Breast epithelium (tissue), 4 donors: ENCODE results near the gene PTPN14. TPM values are rescaled to one million over a fixed set of nuclear protein-coding genes. Genes with fewer than 3 reads are reported as not detected.
A peak's percentile ranks its signal among the peaks of the same experiment; 100 is the strongest.

Experiments used
- DNase-seq, 2 donors: peaks; one replicate each; pipeline ENCODE4 v3.0.0-alpha.2; 2019; ENCODE audit warnings: low spot score in 2 of 2
- H3K27ac ChIP-seq, 2 donors: fragments of 200-600 bp; sonication (generic) in 1 of 2; one replicate each; pipeline ENCODE4 v1.5.1; 2016 to 2019; ENCODE audit warnings: mild to moderate bottlenecking in 1 of 2
- H3K27me3 ChIP-seq, 2 donors: fragments of 200-600 bp; sonication (generic) in 1 of 2; one replicate each; pipeline versions ENCODE4 v1.5.1 to v1.6.0; 2017 to 2019; ENCODE audit warnings: control low read depth in 1 of 2, mild to moderate bottlenecking in 1 of 2
- H3K36me3 ChIP-seq: fragments of 200-600 bp; one replicate; pipeline ENCODE4 v1.5.1; 2019
- H3K4me1 ChIP-seq, 2 donors: fragments of 200-600 bp; sonication (generic); one replicate each; pipeline ENCODE4 v1.5.1; 2016 to 2019; ENCODE audit warnings: control low read depth in 1 of 2
- H3K4me3 ChIP-seq, 3 donors: fragments of 200-600 bp; sonication (generic); 1 replicate in 2 of 3; 2 replicates in 1 of 3; pipeline ENCODE4 v1.5.1; 2016 to 2019; ENCODE audit warnings: mild to moderate bottlenecking in 3 of 3, moderate library complexity in 2 of 3
- H3K9me3 ChIP-seq, 2 donors: fragments of 200-600 bp; sonication (generic) in 1 of 2; one replicate each; pipeline ENCODE4 v1.5.1; 2016 to 2019; ENCODE audit warnings: control low read depth in 1 of 2
- CTCF ChIP-seq, 3 donors: fragments of 450-650 bp; IDR thresholded peaks; one replicate each; pipeline ENCODE4 v1.5.1; 2016 to 2017; ENCODE audit warnings: antibody characterized with exemption in 3 of 3, mild to moderate bottlenecking in 3 of 3, moderate library complexity in 3 of 3
- POLR2A ChIP-seq: fragments of 450-650 bp; IDR thresholded peaks from one replicate; pipeline ENCODE4 v1.6.1; 2016; ENCODE audit warnings: antibody characterized with exemption, mild to moderate bottlenecking, moderate library complexity
- POLR2AphosphoS5 ChIP-seq, 3 donors: sonication (generic); formaldehyde crosslinking; IDR thresholded peaks; one replicate each; pipeline ENCODE4 v1.6.1; 2017; ENCODE audit warnings: antibody characterized with exemption in 3 of 3
- intact Hi-C: fragments of 100-400 bp; cut with DNase I; formaldehyde crosslinking; loops from one replicate; pipeline ENCODE4 v1.15.1; 2023; ENCODE audit warnings: low total_unique reads
- total RNA-seq, 3 donors: library from RNA; depleted of rRNA; stranded (reverse); fragments of >200 nt; gene quantifications; one replicate each; pipeline ENCODE4 v1.1.0, GENCODE V29; 2016

Gene PTPN14
- total RNA-seq, 3 donors from 2014 or later: 30.4 to 57.4 (median 49.5) TPM

GRCh38 chr1:214448536-214448935 lies 102.9 kb downstream of the PTPN14 start:
- Histone ChIP-seq H3K4me3 (no peak overlapping the region), H3K27ac (no peak overlapping the region), H3K4me1 (no peaks in the 10 kb centered on the region), H3K27me3 (no peaks in the 10 kb centered on the region), H3K9me3 (no peaks in the 10 kb centered on the region), H3K36me3 (no peaks in the 10 kb centered on the region)
- intact Hi-C loops: no loop called here
- no peak for DNase-seq
- TF ChIP-seq CTCF (IDR thresholded peaks at IDR 0.05) (no peak), POLR2AphosphoS5 (IDR thresholded peaks at IDR 0.05) (no peak), POLR2A (no peak)

GRCh38 chr1:214447557-214447871 lies 103.9 kb downstream of the PTPN14 start:
- H3K27ac ChIP-seq: peak overlapping the region in 1 of 2 donors; percentile 71
- H3K9me3 ChIP-seq: no peaks in the 10 kb centered on the region
- TF ChIP-seq POLR2AphosphoS5 (IDR thresholded peaks at IDR 0.05) (no peak), POLR2A (no peak), CTCF (IDR thresholded peaks at IDR 0.05) (no peak)
- no peak for DNase-seq
- no peaks in the 10 kb centered on the region for H3K36me3 ChIP-seq
- no peak overlapping the region for H3K4me3 ChIP-seq
- H3K27me3 ChIP-seq: no peaks in the 10 kb centered on the region
- H3K4me1 ChIP-seq: no peaks in the 10 kb centered on the region
- intact Hi-C loops: no loop called here

GRCh38 chr1:214446772-214447556 lies 104.4 kb downstream of the PTPN14 start:
- Histone ChIP-seq H3K27ac (peak overlapping the region; percentile 68 to 71), H3K9me3 (no peaks in the 10 kb centered on the region), H3K27me3 (no peaks in the 10 kb centered on the region), H3K36me3 (no peaks in the 10 kb centered on the region), H3K4me1 (no peaks in the 10 kb centered on the region), H3K4me3 (no peak overlapping the region)
- intact Hi-C loops: no loop called here
- TF ChIP-seq POLR2AphosphoS5 (IDR thresholded peaks at IDR 0.05): no peak
- TF ChIP-seq POLR2A: no peak
- TF ChIP-seq CTCF (IDR thresholded peaks at IDR 0.05): no peak
- peak in 1 of 2 donors; percentile 69 for DNase-seq

- peak overlapping the region; percentile 57 to 71 for H3K27ac ChIP-seq
- H3K27me3 ChIP-seq: no peaks in the 10 kb centered on the region
- H3K4me3 ChIP-seq: no peak overlapping the region
- DNase-seq: no peak
- intact Hi-C loops: no loop called here
- H3K36me3 ChIP-seq: no peaks in the 10 kb centered on the region
- TF ChIP-seq POLR2A (no peak), CTCF (IDR thresholded peaks at IDR 0.05) (no peak), POLR2AphosphoS5 (IDR thresholded peaks at IDR 0.05) (no peak)
- no peaks in the 10 kb centered on the region for H3K4me1 ChIP-seq
- H3K9me3 ChIP-seq: no peaks in the 10 kb centered on the region
Observed at GRCh38 chr1:214445831-214446614, 105.4 kb downstream of the PTPN14 start.

- no peak for TF ChIP-seq POLR2AphosphoS5 (IDR thresholded peaks at IDR 0.05)
- no peaks in the 10 kb centered on the region for H3K27me3 ChIP-seq
- H3K36me3 ChIP-seq: no peaks in the 10 kb centered on the region
- intact Hi-C loops: no loop called here
- H3K9me3 ChIP-seq: no peaks in the 10 kb centered on the region
- H3K4me3 ChIP-seq: no peak overlapping the region
- no peak for DNase-seq
- no peaks in the 10 kb centered on the region for H3K4me1 ChIP-seq
- peak overlapping the region; percentile 41 to 79 for H3K27ac ChIP-seq
Observed at GRCh38 chr1:214445199-214445598, 106.2 kb downstream of the PTPN14 start.
